NCI-H1417 (cell line): ENCODE measurements around the gene SMYD3.
A peak's percentile ranks its signal among the peaks of the same experiment; 100 is the strongest.

Source experiments
- DNase-seq, 3 experiments: peaks; one replicate each; lab custom pipeline; 2025; lab: John Stamatoyannopoulos, UW

Gene SMYD3

GRCh38 chr1:246306415-246307037 lies 200.6 kb downstream of the SMYD3 start:
- DNase-seq: no peak

GRCh38 chr1:246304484-246305259 lies 202.4 kb downstream of the SMYD3 start:
- peak in 1 of 3 experiments; percentile 20 for DNase-seq

DNA sequence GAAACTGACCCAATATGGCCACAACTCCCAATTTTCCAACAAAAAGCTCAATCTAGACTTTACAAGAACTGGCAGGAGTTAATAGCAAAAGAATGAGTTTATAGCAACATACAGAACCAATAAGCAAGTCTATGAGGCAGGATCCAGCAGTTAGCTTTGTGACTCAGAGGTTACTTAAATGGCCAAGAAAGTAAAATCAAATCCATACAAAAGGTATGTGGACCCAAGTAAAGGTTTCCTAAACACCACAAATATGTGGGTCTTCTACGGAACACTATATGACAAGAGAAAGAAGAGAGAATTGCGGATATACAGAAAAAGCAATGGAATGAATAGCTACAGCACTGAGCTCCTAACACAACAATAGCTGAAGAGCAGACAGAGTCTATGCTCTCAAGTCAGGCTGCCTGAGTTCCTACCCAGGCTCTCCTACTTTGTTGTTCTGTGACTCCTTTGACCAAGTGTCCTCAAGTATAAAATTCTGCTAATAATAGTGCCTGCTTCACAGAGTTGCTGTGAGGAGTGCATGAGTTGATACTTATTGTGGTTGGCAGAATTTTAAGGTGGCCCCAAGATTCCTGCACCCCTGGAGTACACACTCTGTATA lies 204.3 kb downstream of the SMYD3 start:
- DNase-seq: no peak

DNA sequence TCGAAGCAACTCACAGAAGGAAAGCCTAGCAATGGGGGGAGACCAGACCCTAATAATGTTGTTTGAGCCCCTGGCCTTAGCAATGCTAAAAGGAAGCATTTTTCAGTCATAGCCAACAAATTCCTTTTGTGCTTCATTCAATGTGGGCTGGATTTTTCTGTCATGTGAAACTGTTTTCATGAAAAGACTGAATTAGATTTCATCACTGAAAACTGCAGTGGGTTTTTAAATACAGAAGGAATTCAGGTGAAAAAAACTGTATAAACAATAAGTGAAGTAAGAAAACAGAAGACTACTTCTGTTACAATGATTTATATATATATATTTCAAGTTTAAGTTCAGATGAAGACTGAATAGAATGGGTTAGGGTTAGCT lies 204.8 kb downstream of the SMYD3 start:
- DNase-seq: no peak

DNA sequence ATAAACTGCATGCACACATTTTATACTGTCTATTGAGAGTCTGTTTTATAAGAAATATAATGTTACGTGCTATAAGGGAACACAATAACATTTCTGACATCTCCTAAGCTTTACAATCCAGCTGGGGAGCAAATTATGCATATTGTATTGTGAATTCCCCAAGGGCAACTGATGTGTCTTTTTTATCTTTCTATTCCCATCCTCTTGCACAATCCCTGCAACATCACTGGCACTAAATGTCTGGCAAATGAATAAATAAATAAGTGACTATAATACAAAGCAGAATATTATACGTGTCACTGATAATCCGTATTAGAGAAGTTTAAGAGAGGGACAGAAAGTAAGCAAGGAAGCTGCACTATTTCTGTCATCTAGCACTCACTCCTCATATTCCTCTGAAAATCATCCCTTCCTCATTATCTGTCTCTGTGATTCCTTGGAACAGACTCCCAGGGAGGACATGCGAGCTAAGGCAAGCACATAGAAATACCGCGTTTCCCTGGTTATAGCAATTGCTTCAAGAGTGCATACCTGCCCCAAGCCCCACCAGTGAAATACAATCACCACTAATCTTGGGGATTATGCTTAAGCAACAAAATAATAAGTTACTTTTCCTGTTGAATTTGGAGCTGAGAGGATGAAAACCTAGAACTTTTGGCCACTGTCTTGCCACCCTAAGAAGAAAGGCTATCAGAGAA lies 205.4 kb downstream of the SMYD3 start:
- no peak for DNase-seq

GRCh38 chr1:246300626-246301549 lies 206.2 kb downstream of the SMYD3 start:
- DNase-seq: no peak

GRCh38 chr1:246297279-246298265 lies 209.5 kb downstream of the SMYD3 start:
- peak in 1 of 3 experiments; percentile 46 for DNase-seq

GRCh38 chr1:246295968-246296367 lies 211.1 kb downstream of the SMYD3 start:
- DNase-seq: no peak

DNA sequence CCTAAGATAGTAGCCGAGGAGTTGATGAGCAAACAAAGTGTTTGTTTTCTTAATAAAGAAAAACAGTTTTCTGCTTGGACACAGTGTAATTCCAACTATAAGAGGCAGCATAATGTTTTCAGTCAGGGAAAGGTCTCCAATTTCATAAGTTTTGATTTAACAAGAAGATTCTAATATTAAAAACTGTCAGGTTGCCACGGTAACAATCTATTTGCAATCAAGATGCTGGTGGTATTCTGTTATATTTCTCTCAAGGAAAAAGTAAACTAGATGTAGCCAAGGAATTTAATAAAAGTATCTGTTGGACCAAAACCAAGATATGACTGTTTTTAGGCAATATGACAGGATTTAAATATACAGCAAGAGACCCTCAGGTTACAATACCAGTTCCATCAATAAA lies 211.7 kb downstream of the SMYD3 start:
- no peak for DNase-seq

- no peak for DNase-seq
Measured at GRCh38 chr1:246294263-246294662, 212.8 kb downstream of the SMYD3 start.

GRCh38 chr1:246293366-246294121 lies 213.5 kb downstream of the SMYD3 start:
- peak in 2 of 3 experiments; percentile 21 to 69 for DNase-seq

DNA sequence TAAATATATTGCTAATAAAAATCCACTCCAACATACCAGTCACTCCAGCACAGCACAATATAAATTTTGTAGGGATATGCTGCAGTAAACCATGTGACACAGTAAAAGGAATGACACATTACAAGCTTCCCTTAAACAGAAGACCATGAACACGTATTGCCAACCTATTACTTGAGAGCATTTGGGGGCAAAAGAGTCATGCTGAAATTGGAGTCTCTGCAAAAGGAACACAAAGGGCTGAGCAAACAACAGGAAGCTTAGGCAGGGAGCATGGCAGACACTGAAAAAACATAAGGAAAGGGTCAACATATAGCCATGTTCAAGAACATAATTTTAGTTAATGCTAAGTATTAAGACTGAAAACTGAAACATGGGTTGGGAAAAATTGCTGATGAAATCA lies 214.5 kb downstream of the SMYD3 start:
- peak in 1 of 3 experiments; percentile 33 for DNase-seq

- peak in 2 of 3 experiments; percentile 31 to 73 for DNase-seq
Measured at GRCh38 chr1:246291127-246291526, 216.0 kb downstream of the SMYD3 start.

DNA sequence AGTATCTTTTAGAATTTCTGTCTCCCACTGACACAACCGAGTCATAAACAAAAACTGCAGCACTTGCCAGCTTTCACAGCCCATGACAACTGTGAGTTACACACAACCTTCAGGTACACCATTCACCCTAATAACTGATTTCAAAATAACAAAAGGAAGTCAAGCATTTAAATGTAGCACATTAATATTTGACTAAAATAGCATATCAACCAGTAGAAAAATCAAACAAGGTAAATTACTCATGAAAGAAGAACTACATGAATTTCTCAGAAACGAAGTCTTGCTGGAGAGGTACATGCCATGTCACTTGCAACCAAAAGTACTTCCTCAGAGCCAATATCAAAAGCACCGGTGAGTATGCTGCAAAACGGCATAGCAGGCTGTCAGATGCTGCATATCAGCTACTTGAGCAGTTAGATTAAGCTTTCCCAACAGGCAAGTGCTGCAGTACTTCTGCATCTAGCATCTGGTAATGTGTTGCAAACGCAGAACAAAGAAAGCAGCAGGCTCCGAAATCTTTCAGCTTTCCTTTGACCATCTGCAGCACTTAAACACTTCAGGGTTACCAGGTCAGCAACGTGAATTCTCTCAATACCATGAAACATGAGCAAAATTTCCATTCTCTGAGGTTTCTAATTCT lies 223.2 kb downstream of the SMYD3 start:
- no peak for DNase-seq

DNA sequence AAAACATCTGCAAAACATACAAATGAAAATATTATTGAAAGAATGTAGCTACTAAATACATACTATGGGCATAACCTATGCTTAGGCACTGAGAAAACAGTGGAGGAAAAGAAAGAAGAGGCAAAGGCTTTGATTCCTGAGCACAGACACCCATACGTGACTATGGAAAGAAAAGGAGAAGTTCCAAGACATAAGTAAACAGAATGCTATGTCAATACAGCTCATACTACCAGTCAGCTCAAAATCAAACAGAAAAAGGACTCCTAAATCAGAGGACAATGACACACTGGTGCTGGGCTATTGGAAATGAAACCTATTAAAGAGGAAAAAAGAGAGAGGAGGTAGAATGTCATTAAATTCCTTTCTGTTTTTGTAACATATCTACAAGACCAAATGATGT lies 225.4 kb downstream of the SMYD3 start:
- DNase-seq: peak in 1 of 3 experiments; percentile 19

DNA sequence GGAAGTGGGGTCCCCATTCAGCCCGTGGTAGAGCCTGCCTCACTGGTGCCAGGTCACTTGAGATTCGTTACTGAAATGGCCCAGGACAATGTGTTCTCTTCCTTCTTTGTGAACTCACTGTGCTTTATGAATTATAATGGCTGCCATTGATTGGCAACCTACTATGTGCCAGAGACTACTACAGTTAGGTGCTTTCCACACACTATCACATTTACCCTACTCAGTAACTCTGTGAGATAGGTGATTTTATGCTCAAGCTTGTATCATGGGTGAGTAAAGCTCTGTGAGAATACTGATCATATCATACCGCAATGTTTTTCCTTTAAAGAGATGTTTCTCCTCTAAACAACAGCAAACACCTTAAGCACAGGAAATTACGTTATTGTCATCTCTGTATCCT lies 225.9 kb downstream of the SMYD3 start:
- no peak for DNase-seq

DNA sequence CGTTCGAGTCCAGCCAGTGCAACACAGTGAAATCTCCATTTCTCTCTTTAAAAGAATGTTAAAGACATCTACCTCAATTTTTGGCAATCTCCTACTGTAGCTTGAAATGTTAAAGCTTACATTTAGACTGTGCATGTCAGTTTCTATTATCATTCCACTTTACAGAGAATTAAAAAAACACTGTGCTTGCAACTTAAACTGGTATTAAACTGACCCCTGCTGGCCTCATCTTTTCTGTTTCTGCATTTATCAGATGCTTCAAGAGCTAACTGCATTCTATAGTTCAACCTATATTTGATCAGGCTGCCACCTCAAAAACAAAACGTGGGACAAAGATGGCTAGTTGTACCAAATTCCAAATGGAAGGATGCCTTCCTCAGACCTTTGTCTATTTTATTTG lies 226.5 kb downstream of the SMYD3 start:
- DNase-seq: peak in 2 of 3 experiments; percentile 31 to 68

DNA sequence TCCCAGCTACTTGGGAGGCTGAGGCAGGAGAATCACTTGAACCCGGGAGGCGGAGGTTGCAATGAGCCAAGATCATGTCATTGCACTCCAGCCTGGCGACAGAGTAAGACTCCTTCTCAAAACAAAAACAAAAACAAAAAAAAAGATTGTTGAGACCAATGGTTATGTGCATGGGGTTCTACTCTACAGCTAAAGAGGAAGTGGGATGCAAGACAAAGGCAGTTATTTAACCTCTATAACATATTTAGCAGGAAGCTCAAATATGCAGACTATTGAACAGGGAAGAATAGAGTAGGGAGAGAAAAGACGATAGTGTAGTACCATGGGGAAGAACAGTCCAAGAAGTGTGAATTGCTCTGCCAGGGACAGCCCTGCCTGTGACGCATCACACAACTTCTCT lies 227.7 kb downstream of the SMYD3 start:
- DNase-seq: no peak

GRCh38 chr1:246278371-246278770 lies 228.7 kb downstream of the SMYD3 start:
- DNase-seq: no peak
